ENCODE measurements around the gene SNX30.

Gene SNX30

GRCh38 chr9:112886351-112886750 lies 135.8 kb downstream of the SNX30 start:
- DNase-seq (ENCODE audit: low spot score), result no peak

GRCh38 chr9:112887381-112887780 lies 136.8 kb downstream of the SNX30 start:
- no peak for DNase-seq (ENCODE audit: low spot score)

GRCh38 chr9:112890106-112891081 lies 139.8 kb downstream of the SNX30 start, which contains the start of gene SLC46A2:
Gene SLC46A2, minus strand, starts transcription at chr9:112890876. Its CDS starts 195 bp downstream, at chr9:112890681.
- DNase-seq (ENCODE audit: low spot score), result peak; percentile 9

- no peak for DNase-seq (ENCODE audit: low spot score)
These were observed 141.0 kb downstream of the SNX30 start for GRCh38 chr9:112891521-112891920.

- no peak for DNase-seq (ENCODE audit: low spot score)
These were observed 142.4 kb downstream of the SNX30 start for GRCh38 chr9:112892981-112893380.

DNA sequence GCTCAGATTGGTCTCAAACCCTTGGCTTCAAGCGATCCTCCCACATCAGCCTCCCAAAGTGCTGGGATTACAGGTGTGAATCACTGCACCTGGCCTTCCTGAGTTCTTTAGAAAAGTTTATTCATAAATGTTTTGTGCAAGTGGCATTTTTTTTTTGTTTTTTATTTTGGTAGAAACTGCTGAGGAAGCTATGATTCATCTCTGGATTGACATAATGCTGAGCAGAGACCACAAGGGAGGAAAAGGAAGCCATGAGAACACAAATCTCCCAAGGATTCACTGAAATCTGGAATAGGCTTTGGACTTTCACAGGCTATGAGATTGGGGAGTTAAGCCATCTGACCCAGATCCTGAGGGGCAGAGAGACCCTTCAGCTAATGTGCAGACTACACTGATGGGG lies 143.5 kb downstream of the SNX30 start:
- peak; percentile 41 for DNase-seq (ENCODE audit: low spot score)

DNA sequence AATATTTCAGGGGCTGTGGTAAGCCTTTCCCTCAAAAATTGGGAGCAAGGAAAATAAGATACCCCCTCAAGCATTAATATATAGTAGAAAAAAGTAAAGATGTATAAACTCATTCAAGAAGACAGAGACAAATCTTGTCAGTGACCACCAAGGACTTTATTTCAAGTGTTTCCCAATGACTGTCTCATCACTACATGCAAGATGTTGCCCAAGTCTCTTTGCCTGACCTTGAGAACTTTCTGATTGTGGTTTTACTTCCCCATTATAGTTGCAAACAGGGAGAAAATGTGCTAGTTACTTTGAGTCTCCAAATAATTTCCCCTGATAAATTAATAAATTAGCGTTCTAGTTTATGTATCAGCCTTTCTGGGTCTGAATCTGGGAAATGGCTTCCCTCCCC lies 144.1 kb downstream of the SNX30 start:
- DNase-seq (ENCODE audit: low spot score), result no peak

DNA sequence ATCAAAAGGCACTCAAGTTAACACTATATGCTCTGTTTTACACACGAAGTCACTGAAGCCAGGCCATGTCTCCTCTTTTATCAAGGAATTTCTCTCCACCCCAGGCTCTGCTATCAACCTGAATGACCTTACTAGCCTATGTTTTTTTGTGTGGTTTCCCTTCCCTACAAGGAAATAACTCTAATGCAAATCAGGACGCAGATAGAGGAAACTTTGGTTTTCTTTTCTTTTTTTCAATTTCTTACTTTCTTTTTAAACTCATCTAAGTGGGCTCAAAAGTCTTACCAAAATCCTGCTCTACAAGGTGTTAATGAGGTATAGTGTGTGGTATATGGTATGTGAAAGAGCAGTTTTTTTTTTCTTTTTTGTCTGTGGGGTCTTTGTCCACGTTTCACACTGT lies 145.6 kb downstream of the SNX30 start:
- no peak for DNase-seq (ENCODE audit: low spot score)

GRCh38 chr9:112898872-112899311 lies 148.3 kb downstream of the SNX30 start:
- DNase-seq (ENCODE audit: low spot score), result no peak

- DNase-seq (ENCODE audit: low spot score), result no peak
These were observed 149.9 kb downstream of the SNX30 start for GRCh38 chr9:112900488-112900887.

DNA sequence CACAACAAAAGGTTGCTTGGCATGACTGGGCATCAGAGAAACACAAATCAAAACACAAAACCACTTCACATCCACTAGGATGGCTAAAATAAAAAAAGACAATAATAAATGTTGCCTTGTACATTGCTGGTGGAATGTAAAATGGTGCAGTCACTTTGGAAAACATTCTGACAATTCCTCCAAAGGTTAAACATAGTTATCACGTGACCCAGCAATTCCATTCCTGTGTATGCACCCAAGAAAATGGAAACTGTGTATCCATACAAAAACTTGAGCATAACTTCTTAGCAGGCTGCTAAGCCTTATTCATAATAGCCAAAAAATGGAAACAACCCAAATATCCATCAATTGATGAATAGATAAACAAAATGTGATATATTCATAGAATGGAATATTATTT lies 150.3 kb downstream of the SNX30 start:
- DNase-seq (ENCODE audit: low spot score), result no peak

GRCh38 chr9:112905084-112905483 lies 154.5 kb downstream of the SNX30 start:
- DNase-seq (ENCODE audit: low spot score), result peak; percentile 23

GRCh38 chr9:112911736-112912135 lies 161.2 kb downstream of the SNX30 start:
- no peak for DNase-seq (ENCODE audit: low spot score)

DNA sequence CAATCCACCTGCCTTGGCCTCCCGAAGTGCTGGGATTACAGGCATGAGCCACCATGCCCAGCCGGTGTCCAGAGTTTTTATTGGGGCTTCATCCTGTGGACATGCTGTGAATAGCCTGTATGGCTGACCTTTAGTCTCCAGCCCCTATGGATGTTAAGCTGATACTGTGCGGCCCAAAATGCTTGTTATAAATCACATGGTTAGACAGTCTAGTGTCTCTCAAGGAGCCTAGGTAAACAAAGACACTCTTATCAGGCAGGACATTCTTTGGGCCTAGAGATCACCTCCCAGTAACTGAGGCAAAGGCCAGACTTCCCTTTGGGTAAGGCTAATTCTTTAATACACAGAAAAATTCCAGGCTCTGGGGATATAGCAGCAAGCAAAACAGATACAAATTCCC lies 162.1 kb downstream of the SNX30 start:
- DNase-seq (ENCODE audit: low spot score), result no peak

GRCh38 chr9:112913326-112913725 lies 162.8 kb downstream of the SNX30 start:
- no peak for DNase-seq (ENCODE audit: low spot score)

DNA sequence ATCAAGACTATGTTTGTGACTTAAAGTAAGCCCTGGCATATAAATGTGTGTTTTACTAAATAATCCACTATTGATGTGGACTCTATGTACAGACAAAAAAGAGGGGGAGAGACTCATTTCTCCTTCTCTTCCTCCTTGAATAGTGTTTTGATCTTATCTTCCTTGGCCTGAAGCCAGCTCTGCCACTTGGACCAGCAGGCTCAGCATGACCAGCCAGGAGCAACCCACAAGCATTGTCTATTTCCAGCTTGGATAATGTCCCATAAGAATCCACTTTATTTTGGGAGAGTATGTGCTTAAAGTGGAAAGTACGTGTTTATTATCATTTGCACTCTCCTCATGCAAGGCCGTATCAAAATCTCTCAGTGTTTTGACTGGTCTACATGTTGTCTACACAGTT lies 164.0 kb downstream of the SNX30 start:
- DNase-seq (ENCODE audit: low spot score), result no peak

- peak; percentile 45 for DNase-seq (ENCODE audit: low spot score)
These were observed 166.8 kb downstream of the SNX30 start for GRCh38 chr9:112917047-112917986.

- DNase-seq (ENCODE audit: low spot score), result no peak
These were observed 167.4 kb downstream of the SNX30 start for GRCh38 chr9:112917987-112918362.

GRCh38 chr9:112921549-112921948 lies 171.0 kb downstream of the SNX30 start:
- DNase-seq (ENCODE audit: low spot score), result peak; percentile 58

Measured in kidney tubule cell (primary cell).